ENCODE data around the gene CLEC2D.
"Not testable (repeated sequence)": the region's sequence is repeated elsewhere in the genome, so short reads cannot be mapped to it uniquely, and the experiment has no call there.

CLEC2D gene

GRCh38 chr12:9731393-9731792, 61.9 kb downstream of the CLEC2D start:
- no peak for DNase-seq

GRCh38 chr12:9731797-9732196, 62.3 kb downstream of the CLEC2D start:
- no peak for DNase-seq

GRCh38 chr12:9732921-9733461, 63.5 kb downstream of the CLEC2D start, which contains the start of gene CLECL1:
TSS of gene CLECL1 (minus strand) at chr12:9733097.
- DNase-seq, result no peak

- no peak for DNase-seq
Measured at GRCh38 chr12:9735601-9736000, 66.1 kb downstream of the CLEC2D start.

GRCh38 chr12:9736936-9737705, 67.6 kb downstream of the CLEC2D start:
- no peak for DNase-seq

GRCh38 chr12:9738905-9739304, 69.4 kb downstream of the CLEC2D start:
- not testable (repeated sequence) for DNase-seq

- not testable (repeated sequence) for DNase-seq
Measured at GRCh38 chr12:9739404-9740105, 70.0 kb downstream of the CLEC2D start.

- no peak for DNase-seq
Measured at GRCh38 chr12:9740106-9740750, 70.7 kb downstream of the CLEC2D start.

- no peak for DNase-seq
Measured at GRCh38 chr12:9741726-9742125, 72.2 kb downstream of the CLEC2D start.

GRCh38 chr12:9742661-9743060, 73.1 kb downstream of the CLEC2D start:
- no peak for DNase-seq

- no peak for DNase-seq
Measured at GRCh38 chr12:9745199-9745598, 75.7 kb downstream of the CLEC2D start.
